ENCODE results near the gene IKZF4.

DNA sequence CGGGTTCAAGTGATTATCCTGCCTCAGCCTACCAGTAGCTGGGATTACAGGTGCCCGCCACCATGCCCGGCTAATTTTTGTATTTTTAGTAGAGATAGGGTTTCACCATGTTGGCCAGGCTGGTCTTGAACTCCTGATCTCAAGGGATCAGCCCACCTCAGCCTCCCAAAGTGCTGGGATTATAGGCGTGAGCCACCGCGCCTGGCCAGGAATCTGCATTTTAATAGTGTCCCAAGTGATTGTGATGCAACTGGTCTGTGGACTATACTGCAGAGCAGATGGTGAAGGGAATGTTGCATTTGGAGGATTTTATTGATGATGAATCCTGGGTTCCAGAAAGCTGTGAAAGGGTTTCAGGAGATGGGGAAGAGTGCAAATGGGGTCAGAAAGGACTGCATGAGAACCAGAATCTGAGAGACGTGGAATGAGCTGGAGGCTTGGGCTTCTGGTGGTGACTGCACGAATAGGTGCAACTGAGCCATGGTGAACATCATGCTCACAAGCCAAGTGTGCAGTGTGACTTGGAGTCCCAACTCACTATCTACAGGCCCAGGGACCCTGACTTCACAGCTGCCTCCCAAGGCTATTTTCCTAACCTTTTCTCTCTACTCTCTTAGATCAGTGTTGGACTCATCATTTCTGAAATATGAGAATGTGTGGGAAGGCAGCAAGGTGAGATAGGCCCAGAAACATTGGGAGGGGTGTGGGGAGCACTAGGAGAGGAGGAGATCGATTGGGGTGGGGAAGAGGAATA lies 25.4 kb downstream of the IKZF4 start:
- TF ChIP-seq, protein P1, sequence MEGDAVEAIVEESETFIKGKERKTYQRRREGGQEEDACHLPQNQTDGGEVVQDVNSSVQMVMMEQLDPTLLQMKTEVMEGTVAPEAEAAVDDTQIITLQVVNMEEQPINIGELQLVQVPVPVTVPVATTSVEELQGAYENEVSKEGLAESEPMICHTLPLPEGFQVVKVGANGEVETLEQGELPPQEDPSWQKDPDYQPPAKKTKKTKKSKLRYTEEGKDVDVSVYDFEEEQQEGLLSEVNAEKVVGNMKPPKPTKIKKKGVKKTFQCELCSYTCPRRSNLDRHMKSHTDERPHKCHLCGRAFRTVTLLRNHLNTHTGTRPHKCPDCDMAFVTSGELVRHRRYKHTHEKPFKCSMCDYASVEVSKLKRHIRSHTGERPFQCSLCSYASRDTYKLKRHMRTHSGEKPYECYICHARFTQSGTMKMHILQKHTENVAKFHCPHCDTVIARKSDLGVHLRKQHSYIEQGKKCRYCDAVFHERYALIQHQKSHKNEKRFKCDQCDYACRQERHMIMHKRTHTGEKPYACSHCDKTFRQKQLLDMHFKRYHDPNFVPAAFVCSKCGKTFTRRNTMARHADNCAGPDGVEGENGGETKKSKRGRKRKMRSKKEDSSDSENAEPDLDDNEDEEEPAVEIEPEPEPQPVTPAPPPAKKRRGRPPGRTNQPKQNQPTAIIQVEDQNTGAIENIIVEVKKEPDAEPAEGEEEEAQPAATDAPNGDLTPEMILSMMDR (IDR thresholded peaks at IDR 0.05), result no peak
- TF ChIP-seq POLR2A (IDR thresholded peaks at IDR 0.05), result no peak

Measured in lower leg skin (tissue), 3 donors.